Anterior cingulate cortex (tissue), 58 donors: ENCODE measurements around the gene GALNT4.

ENCODE experiments used
- DNase-seq, 58 donors: peaks; one replicate each; lab custom pipeline; 2025; lab: John Stamatoyannopoulos, UW

The GALNT4 gene

GRCh38 chr12:89497005-89497404, 27.6 kb downstream of the GALNT4 start:
- DNase-seq, result no peak

DNA sequence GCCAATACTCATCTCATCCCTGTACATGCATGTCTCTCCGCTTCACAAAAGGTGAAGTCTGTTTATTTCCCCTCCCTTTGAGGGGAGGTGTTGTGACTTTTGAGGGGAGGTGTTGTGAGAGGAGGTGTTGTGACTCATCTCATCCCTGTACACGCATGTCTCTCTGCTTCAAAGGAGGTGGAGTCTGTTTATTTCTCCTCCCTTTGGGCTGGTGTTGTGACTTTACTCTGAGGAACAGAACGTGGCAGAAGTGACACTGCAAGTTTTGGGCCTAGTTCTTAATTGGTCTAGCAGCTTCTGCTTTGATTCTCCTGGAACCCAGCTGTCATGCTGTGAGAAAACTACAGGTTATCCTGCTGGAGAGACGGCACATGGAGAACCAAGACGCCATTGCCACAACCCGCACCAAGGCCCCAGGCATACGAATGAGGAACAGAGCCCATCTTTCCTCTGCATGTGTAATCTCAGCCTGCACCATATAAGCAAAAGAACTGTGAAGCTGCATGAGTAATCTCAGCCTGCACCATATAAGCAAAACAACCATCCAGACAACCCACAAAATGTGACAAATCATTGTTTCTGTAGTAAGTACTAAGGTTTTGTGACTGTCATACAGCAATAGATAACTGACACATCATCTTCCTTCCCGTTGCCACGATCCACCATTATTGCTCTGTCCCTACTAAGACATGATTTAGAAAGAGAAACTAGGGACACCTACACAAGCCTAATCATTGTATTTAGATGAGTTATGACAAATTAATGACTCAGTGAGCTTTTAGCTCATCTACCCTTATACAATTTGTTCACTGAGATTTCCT, 30.0 kb downstream of the GALNT4 start:
- peak in 1 of 58 donors; percentile 6 for DNase-seq

DNA sequence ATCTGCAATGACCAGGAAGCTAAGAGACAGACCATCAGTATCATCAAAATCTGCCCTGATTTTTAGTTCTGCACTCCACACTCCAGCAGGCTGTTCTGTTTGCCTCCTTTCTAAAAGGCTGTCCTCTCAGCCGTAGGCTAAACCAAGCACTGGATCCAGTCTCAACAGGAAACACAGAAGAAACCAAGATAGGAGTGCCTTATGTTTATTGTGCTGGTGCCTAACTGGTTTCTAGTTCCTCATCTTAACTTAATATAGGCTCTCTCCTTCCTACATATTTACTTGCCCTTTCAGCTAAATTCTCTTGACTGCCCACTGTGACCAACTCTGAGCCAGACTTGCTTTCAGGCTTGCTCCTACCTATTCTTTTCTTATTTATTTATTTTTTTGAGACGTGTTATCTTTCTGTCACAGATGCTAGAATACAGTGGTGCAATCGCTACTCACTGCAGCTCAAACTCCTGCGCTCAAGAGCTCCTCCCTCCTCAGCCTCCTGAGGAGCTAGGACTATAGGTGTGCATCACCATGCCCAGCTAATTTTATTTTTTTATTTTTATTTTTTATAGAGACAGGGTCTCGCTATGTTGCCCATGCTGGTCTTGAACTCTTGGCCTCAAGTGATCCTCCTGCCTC, 30.8 kb downstream of the GALNT4 start:
- no peak for DNase-seq

GRCh38 chr12:89492883-89493282, 31.7 kb downstream of the GALNT4 start:
- no peak for DNase-seq

- DNase-seq, result no peak
Measured at GRCh38 chr12:89490922-89491321, 33.7 kb downstream of the GALNT4 start.

DNA sequence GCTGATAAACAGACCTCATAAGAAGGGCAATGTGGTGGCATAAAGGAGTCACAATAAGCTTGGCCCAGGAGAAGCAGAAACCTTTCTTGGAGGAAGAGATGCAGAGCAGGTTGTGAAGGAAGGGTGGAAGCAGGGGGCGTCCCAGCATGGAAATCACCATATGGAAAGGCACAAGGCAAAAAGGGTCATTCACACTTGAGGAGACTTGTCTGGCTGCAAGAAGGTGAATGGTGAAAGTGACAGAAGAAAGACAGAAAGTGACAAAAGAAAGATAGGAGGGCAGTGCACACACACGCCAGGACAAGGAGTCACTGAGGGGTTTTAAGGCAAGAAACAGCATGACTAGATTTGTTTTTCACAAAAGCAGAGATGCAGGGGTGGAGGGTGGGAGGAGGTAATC, 38.3 kb downstream of the GALNT4 start:
- DNase-seq, result no peak

DNA sequence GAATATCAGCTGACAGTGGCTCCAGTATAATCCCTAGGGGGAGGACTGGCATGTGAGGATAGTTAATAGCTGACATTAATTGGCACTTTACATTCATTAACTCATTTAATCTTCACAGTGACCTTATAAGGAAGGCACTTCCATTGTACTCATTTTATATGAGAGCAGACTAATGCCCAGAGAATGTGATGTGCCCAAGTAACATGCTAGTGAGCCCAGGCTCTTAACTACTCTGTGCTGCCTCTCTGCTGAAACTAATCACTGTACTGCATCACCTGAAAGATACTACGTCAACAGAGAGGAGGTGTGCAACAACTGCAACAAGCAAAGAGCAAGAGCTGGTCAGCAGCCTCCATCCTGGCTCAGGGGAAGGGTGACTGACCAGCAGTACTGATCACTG, 40.1 kb downstream of the GALNT4 start:
- no peak for DNase-seq

DNA sequence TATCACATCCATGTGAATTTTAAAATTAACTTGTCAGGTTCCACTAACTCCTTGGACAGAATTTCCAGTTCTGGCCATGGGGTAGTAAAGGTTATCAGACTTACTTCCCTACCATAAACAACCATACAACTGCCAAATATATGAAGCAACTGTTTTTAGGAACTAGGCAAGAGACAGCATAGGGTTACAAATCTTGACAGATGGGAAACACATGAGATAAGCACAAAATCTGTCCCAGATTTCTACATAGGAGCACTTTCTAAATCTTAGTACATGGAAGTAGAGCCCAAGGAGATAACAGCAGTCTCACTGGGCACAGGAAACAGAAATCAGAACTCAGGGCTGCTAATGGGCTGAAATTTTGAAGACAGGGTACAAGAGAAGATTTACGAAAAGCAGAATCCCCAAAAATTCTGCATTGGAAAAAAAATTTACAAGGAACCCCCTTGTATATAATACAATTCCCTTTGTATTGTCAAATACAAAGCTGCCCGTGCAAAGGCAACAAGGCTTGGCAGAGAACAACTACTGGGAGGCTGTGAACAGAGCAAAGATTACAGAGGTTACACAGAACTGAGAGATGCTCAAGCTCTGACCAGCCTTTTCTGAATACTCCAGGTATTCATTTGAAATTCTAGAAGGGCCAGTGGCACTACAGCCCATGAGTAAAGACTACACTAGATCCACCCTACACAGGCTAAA, 43.2 kb downstream of the GALNT4 start:
- DNase-seq, result peak in 16 of 58 donors; percentile 3 to 72 (median 19)

- DNase-seq, result no peak
Measured at GRCh38 chr12:89479982-89480381, 44.6 kb downstream of the GALNT4 start.

DNA sequence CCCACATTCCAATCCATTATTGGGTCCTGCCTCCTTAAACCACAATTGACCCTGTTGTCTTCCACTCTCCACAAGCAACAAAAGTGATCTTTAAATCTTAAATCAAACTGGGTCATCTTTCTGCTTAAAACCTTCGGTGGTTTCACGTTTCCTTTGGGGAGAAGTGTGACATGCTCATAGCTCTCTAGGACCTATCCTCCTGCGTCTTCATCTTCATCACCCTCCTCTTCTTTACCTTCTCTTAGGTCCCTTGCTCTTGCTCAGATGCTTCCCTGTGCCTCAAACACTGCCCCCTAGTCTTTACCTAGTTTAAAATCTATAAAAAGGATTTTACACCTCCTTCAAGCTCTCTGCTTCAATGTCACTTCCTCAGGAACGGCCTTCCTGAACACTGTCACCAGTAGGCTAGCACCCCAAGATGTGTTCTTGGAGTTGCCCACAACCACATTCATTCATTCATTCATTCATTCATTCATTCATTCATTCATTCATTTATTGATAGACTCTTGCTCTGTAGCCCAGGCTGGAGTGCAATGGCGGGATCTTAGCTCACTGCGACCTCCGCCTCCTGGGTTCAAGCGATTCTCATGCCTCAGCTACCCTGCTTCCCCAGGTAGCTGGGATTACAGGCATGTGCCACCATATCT, 46.8 kb downstream of the GALNT4 start:
- DNase-seq, result no peak

DNA sequence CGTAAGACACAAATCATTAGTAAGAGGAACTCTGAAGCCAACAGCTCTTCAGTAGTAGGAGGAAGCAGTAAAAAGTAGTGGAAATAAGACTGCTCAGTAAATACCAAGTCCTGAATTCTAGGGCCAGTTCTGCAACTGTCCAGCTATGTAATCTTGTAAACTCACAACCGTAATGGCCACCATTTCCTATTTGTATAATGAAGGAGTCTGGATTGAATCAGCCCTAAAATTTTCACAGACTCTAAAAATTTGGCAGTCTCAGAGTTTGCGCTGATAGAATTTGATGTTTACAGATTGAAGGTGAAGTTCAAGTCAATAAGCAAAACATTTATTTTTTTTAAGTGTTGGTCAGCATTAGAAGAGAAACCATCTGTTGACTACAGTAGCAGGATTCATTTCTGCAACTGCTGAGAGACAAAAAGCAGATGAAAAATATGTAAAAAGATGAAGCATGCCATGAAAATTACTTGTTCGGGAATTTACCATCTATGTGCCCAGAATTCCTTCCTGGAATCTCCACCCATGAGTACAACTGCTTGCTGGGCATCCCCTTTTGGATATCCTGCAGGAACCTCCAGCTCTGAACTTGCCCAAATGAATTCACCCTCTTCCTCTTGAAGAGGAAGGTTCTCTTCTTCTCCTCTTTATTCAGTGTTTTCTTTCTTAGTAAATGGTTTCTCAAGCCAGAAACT, 47.5 kb downstream of the GALNT4 start:
- no peak for DNase-seq

GRCh38 chr12:89476232-89476631, 48.4 kb downstream of the GALNT4 start:
- DNase-seq, result no peak

DNA sequence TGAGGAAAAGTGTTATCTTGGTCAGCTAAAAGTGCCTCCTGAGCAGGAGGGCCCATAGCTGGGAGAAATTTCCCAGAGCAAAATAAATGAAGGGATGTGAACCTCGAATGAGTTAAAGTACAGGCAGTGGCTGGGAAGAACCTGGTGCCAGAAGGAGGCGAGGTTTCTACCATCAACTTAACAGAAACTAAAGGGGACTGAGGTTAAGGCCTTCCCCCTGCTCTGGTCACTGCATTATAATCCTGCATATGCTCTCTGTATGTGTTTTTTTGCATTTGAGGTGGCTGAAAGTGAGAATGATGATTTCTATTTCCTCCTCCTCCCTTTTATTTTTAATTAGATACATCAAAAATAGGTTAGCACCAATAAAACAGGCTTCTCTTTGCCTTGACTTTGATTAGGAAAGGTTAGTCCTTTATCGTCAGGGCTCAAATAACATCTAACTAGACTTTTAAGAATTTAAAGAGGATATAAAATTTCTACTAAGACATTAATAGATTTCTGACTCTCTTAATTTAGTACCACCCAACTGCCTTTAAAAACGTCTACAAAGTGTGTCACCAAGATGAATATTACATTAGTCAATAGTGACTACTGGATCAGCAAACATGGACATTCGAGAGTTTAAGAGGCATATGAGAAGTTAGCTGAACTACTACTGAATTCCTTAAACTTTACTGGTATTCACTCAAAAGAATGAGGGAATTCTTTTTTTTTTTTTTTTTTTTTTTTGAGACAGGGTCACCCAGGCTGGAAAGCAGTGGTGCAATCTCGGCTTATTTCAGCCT, 49.2 kb downstream of the GALNT4 start:
- DNase-seq, result no peak

GRCh38 chr12:89474615-89475014, 50.0 kb downstream of the GALNT4 start:
- DNase-seq, result no peak
